HCT116 (cell line): ENCODE results near the gene PPIH. TPM values are rescaled to one million over a fixed set of nuclear protein-coding genes. Genes with fewer than 3 reads are reported as not detected.
A peak's percentile ranks its signal among the peaks of the same experiment; 100 is the strongest.
"Not testable (repeated sequence)": the region's sequence is repeated elsewhere in the genome, so short reads cannot be mapped to it uniquely, and the experiment has no call there.

Experiments used
- ATAC-seq: fragments of 200-7000 bp; cut with Tn5 transposase; 2 replicates; pipeline ENCODE4 v1.9.1; 2020; ENCODE audit warnings: mild to moderate bottlenecking, moderate library complexity
- BruUV-seq: library from RNA; stranded (reverse); fragments of 400-500 nt; replicated peaks from 2 replicates; lab custom pipeline; 2021; lab: Mats Ljungman, UMichigan
- CTCF ChIA-PET: fragments of 300-600 bp; sonication (Branson Sonifier 250); formaldehyde crosslinking; loops from one replicate; lab custom pipeline; 2021; ENCODE audit warnings: antibody characterized with exemption; lab: Charles Lee
- POLR2A ChIA-PET: fragments of 300-600, 350-600 bp; sonication (Branson Sonifier 250); formaldehyde crosslinking; loops from one replicate; lab custom pipeline; 2021; ENCODE audit warnings: antibody characterized with exemption; lab: Charles Lee
- RAD21 ChIA-PET, 2 experiments: fragments of 300-600 bp; sonication (Branson Sonifier 250); formaldehyde crosslinking; loops; one replicate each; lab custom pipeline; 2023; ENCODE audit warnings: low total read pairs in 2 of 2; ENCODE audit not compliant: uncharacterized antibody in 2 of 2, unreplicated experiment in 2 of 2, low non-redundant PET in 1 of 2; lab: Charles Lee
- DNase-seq: peaks from one replicate; pipeline ENCODE4 v3.0.0-alpha.2; 2010; ENCODE audit warnings: low read depth, low spot score
- H2AFZ ChIP-seq: fragments of 200-600 bp; shearing (Covaris generic), sonication (generic); 2 replicates; pipeline ENCODE4 v1.6.1; 2017; ENCODE audit warnings: low read depth, mixed run types, mixed read lengths, antibody characterized with exemption, low read length; ENCODE audit not compliant: poor library complexity, severe bottlenecking
- H3K27ac ChIP-seq: 2 replicates; pipeline ENCODE4 v1.5.1; 2012; ENCODE audit warnings: low read depth, low read length
- H3K27me3 ChIP-seq: fragments of 200-600 bp; sonication (generic); 2 replicates; pipeline ENCODE4 v1.6.1; 2016; ENCODE audit warnings: mixed run types, low read length, mixed read lengths; ENCODE audit not compliant: insufficient read depth
- H3K36me3 ChIP-seq, 2 experiments: fragments of 200-500 bp in 1 of 2; fragments of 200-600 bp in 1 of 2; sonication (Bioruptor generic) in 1 of 2; sonication (generic) in 1 of 2; 2 replicates each; pipeline versions ENCODE4 v1.5.1 to v1.6.1; 2014 to 2016; ENCODE audit warnings: low read length in 2 of 2, inconsistent platforms in 1 of 2, mixed read lengths in 1 of 2, mixed run types in 1 of 2; ENCODE audit not compliant: insufficient read depth in 2 of 2, control insufficient read depth in 1 of 2
- H3K4me1 ChIP-seq, 2 experiments: fragments of 200-600 bp in 1 of 2; sonication (generic) in 1 of 2; 2 replicates each; pipeline versions ENCODE4 v1.5.1 to v1.6.1; 2012 to 2017; ENCODE audit warnings: low read length in 2 of 2, inconsistent platforms in 1 of 2, mild to moderate bottlenecking in 1 of 2, mixed read lengths in 1 of 2, mixed run types in 1 of 2, moderate library complexity in 1 of 2; ENCODE audit not compliant: insufficient read depth in 2 of 2, control insufficient read depth in 1 of 2
- H3K4me2 ChIP-seq: fragments of 200-600 bp; sonication (generic); 2 replicates; pipeline ENCODE4 v1.6.1; 2017; ENCODE audit warnings: mixed run types, low read length, mixed read lengths
- H3K4me3 ChIP-seq, 2 experiments: fragments of 200-600 bp in 1 of 2; sonication (generic) in 1 of 2; replicated peaks in 1 of 2; 2 replicates each; pipeline ENCODE4 v1.5.1; 2011 to 2016; ENCODE audit warnings: low read length in 2 of 2, control low read depth in 1 of 2, low read depth in 1 of 2, mild to moderate bottlenecking in 1 of 2, mixed read lengths in 1 of 2, mixed run types in 1 of 2
- H3K79me2 ChIP-seq: fragments of 200-600 bp; sonication (generic); 2 replicates; pipeline ENCODE4 v1.6.1; 2017; ENCODE audit warnings: mild to moderate bottlenecking, mixed run types, low read length, moderate library complexity, mixed read lengths; ENCODE audit not compliant: insufficient read depth
- H3K9ac ChIP-seq: fragments of 200-600 bp; sonication (generic); 2 replicates; pipeline ENCODE4 v1.6.1; 2016; ENCODE audit warnings: low read length, mixed read lengths
- H3K9me2 ChIP-seq: fragments of 200-600 bp; sonication (generic), shearing (Covaris generic); 2 replicates; pipeline ENCODE4 v1.6.1; 2017; ENCODE audit warnings: mixed run types, mild to moderate bottlenecking, moderate library complexity; ENCODE audit not compliant: insufficient read depth
- H3K9me3 ChIP-seq, 2 experiments: fragments of 200-500 bp in 1 of 2; fragments of 200-600 bp in 1 of 2; sonication (Bioruptor generic) in 1 of 2; sonication (generic) in 1 of 2; 2 replicates each; pipeline ENCODE4 v1.6.1; 2014 to 2017; ENCODE audit warnings: low read length in 2 of 2, mixed read lengths in 2 of 2, inconsistent platforms in 1 of 2, low read depth in 1 of 2, mild to moderate bottlenecking in 1 of 2, mixed run types in 1 of 2, moderate library complexity in 1 of 2; ENCODE audit not compliant: control insufficient read depth in 1 of 2, insufficient read depth in 1 of 2
- H4K20me1 ChIP-seq: fragments of 200-600 bp; sonication (generic), shearing (Covaris generic); 2 replicates; pipeline ENCODE4 v1.6.1; 2017; ENCODE audit warnings: mixed run types, mild to moderate bottlenecking, moderate library complexity; ENCODE audit not compliant: insufficient read depth
- CBX3 ChIP-seq: IDR thresholded peaks from 2 replicates; pipeline ENCODE4 v1.6.1; 2012; ENCODE audit warnings: low read depth
- EGR1 ChIP-seq: IDR thresholded peaks from 2 replicates; pipeline ENCODE4 v1.6.1; 2012; ENCODE audit warnings: low read depth
- ELF1 ChIP-seq: IDR thresholded peaks from 2 replicates; pipeline ENCODE4 v1.6.1; 2012; ENCODE audit warnings: low read depth, borderline replicate concordance
- EZH2phosphoT487 ChIP-seq: fragments of 200-600 bp; IDR thresholded peaks from 2 replicates; pipeline ENCODE4 v1.6.1; 2018; ENCODE audit warnings: antibody characterized with exemption, borderline replicate concordance
- JUND ChIP-seq: IDR thresholded peaks from 2 replicates; pipeline ENCODE4 v1.6.1; 2012
- POLR2AphosphoS5 ChIP-seq: IDR thresholded peaks from 2 replicates; pipeline ENCODE4 v1.6.1; 2011; ENCODE audit warnings: mild to moderate bottlenecking, low read depth, low read length, moderate library complexity
- SP1 ChIP-seq: IDR thresholded peaks from 2 replicates; pipeline ENCODE4 v1.6.1; 2012; ENCODE audit warnings: low read depth
- SRF ChIP-seq: IDR thresholded peaks from 2 replicates; pipeline ENCODE4 v1.6.1; 2012; ENCODE audit warnings: low read depth
- YY1 ChIP-seq: IDR thresholded peaks from 2 replicates; pipeline ENCODE4 v1.6.1; 2011; ENCODE audit warnings: low read length, low read depth, moderate library complexity, mild to moderate bottlenecking; ENCODE audit not compliant: insufficient replicate concordance; ENCODE audit errors: extremely low read depth
- ZFX ChIP-seq: fragments of 450-650 bp; IDR thresholded peaks from 2 replicates; pipeline ENCODE4 v1.6.1; 2017
- intact Hi-C: fragments of 100-400 bp; cut with micrococcal nuclease; formaldehyde crosslinking; loops from 2 replicates; pipeline ENCODE4 v1.10.0; 2022
- total RNA-seq: library from RNA; stranded (reverse); gene quantifications from one replicate; pipeline ENCODE4 v1.2.1, GENCODE V29; 2021; ENCODE audit not compliant: unreplicated experiment
- TF ChIP-seq, protein P1 (sequence below), 3 experiments: fragments of 200-600 bp in 1 of 3; sonication (generic) in 1 of 3; IDR thresholded peaks in 2 of 3; conservative IDR thresholded peaks in 1 of 3; 2 replicates each; pipeline ENCODE4 v1.5.1; 2012 to 2017; ENCODE audit warnings: low read depth in 2 of 3, low read length in 2 of 3, antibody characterized with exemption in 1 of 3, borderline replicate concordance in 1 of 3, control low read depth in 1 of 3, mild to moderate bottlenecking in 1 of 3, mixed read lengths in 1 of 3, mixed run types in 1 of 3, moderate library complexity in 1 of 3; ENCODE audit not compliant: insufficient read depth in 1 of 3
- TF ChIP-seq, protein P2 (sequence below): IDR thresholded peaks from 2 replicates; pipeline ENCODE4 v1.6.1; 2012; ENCODE audit warnings: low read depth

The PPIH gene
- total RNA-seq, 1 experiment from 2014 or later = 100 TPM

DNA sequence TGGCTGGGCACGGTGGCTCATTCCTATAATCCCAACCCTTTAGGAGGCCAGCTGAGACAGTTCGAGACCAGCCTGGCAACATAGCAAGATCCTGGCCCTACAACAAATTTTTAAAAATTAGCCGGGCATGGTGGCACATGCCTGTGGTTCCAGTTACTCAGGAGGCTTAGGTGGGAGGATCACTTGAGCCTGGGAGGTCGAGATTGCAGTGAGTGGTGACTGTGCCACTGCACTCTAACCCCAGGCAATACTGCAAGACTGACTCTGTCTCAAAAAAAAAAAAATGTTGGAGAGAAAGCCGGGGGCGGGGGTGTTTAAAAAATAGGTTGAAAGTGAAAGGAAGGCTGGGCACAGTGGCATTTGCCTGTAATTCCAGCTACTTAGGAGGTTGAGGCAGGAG, 65.3 kb downstream of the PPIH start:
- DNase-seq = no peak
- Histone ChIP-seq H3K79me2 (no peaks in the 10 kb centered on the region), H3K9me2 (no peaks in the 10 kb centered on the region), H3K4me3 (no peak overlapping the region), H3K4me2 (no peak overlapping the region), H3K9ac (no peak overlapping the region), H2AFZ (no peak overlapping the region), H3K27ac (no peak overlapping the region), H3K36me3 (no peaks in the 10 kb centered on the region), H3K4me1 (peaks cover 0 to 4% of the 10 kb centered on the region in 2 experiments; a peak in 1 of 4 replicates), H4K20me1 (no peaks in the 10 kb centered on the region), H3K9me3 (no peaks in the 10 kb centered on the region), H3K27me3 (no peaks in the 10 kb centered on the region)
- POLR2A ChIA-PET = interaction anchor here (0.6 kb wide), 1 partner anchor 40 kb away, joined by 4 read pairs; no protein-coding TSS in a partner anchor
- intact Hi-C loops = no loop called here
- no peak for TF ChIP-seq YY1
- no peak for TF ChIP-seq CBX3
- TF ChIP-seq EGR1 = no peak
- TF ChIP-seq SRF = no peak
- TF ChIP-seq, protein P1, sequence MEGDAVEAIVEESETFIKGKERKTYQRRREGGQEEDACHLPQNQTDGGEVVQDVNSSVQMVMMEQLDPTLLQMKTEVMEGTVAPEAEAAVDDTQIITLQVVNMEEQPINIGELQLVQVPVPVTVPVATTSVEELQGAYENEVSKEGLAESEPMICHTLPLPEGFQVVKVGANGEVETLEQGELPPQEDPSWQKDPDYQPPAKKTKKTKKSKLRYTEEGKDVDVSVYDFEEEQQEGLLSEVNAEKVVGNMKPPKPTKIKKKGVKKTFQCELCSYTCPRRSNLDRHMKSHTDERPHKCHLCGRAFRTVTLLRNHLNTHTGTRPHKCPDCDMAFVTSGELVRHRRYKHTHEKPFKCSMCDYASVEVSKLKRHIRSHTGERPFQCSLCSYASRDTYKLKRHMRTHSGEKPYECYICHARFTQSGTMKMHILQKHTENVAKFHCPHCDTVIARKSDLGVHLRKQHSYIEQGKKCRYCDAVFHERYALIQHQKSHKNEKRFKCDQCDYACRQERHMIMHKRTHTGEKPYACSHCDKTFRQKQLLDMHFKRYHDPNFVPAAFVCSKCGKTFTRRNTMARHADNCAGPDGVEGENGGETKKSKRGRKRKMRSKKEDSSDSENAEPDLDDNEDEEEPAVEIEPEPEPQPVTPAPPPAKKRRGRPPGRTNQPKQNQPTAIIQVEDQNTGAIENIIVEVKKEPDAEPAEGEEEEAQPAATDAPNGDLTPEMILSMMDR (IDR thresholded peaks at IDR 0.05 in 2 of 3, conservative IDR thresholded peaks at IDR 0.05 in 1 of 3; ENCODE audit: borderline replicate concordance in 1 of 3, insufficient read depth in 1 of 3, low read depth in 2 of 3, low read length in 2 of 3) = no peak
- TF ChIP-seq ZFX = no peak
- TF ChIP-seq, protein P2, sequence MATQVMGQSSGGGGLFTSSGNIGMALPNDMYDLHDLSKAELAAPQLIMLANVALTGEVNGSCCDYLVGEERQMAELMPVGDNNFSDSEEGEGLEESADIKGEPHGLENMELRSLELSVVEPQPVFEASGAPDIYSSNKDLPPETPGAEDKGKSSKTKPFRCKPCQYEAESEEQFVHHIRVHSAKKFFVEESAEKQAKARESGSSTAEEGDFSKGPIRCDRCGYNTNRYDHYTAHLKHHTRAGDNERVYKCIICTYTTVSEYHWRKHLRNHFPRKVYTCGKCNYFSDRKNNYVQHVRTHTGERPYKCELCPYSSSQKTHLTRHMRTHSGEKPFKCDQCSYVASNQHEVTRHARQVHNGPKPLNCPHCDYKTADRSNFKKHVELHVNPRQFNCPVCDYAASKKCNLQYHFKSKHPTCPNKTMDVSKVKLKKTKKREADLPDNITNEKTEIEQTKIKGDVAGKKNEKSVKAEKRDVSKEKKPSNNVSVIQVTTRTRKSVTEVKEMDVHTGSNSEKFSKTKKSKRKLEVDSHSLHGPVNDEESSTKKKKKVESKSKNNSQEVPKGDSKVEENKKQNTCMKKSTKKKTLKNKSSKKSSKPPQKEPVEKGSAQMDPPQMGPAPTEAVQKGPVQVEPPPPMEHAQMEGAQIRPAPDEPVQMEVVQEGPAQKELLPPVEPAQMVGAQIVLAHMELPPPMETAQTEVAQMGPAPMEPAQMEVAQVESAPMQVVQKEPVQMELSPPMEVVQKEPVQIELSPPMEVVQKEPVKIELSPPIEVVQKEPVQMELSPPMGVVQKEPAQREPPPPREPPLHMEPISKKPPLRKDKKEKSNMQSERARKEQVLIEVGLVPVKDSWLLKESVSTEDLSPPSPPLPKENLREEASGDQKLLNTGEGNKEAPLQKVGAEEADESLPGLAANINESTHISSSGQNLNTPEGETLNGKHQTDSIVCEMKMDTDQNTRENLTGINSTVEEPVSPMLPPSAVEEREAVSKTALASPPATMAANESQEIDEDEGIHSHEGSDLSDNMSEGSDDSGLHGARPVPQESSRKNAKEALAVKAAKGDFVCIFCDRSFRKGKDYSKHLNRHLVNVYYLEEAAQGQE = no peak
- no peak for TF ChIP-seq SP1
- TF ChIP-seq JUND = no peak
- TF ChIP-seq POLR2AphosphoS5 = no peak
- TF ChIP-seq EZH2phosphoT487 = no peak
- TF ChIP-seq ELF1 = no peak
- ATAC-seq = peak; percentile 40; the same call in 1 of the 2 replicates
- BruUV-seq = no TSS peak
- CTCF ChIA-PET = no interaction called here
- RAD21 ChIA-PET = no interaction called here

- RAD21 ChIA-PET, BruUV-seq, H3K27ac ChIP-seq, H3K9me2 ChIP-seq, POLR2A ChIA-PET, DNase-seq, H3K4me1 ChIP-seq, H3K27me3 ChIP-seq, H2AFZ ChIP-seq, CTCF ChIA-PET, ATAC-seq, H3K4me2 ChIP-seq, H3K9me3 ChIP-seq, H3K36me3 ChIP-seq, intact Hi-C loops, H3K79me2 ChIP-seq, H3K4me3 ChIP-seq, H4K20me1 ChIP-seq, H3K9ac ChIP-seq: not testable (repeated sequence)
These were observed 67.6 kb downstream of the PPIH start for GRCh38 chr1:42725820-42726219.
